Fibroblast of upper back skin (primary cell): ENCODE measurements around the gene SLC1A1.

Experiments used
- DNase-seq: peaks from one replicate; pipeline ENCODE4 v3.0.0-alpha.2; 2013

Gene SLC1A1

GRCh38 chr9:4622016-4622415 lies 131.7 kb downstream of the SLC1A1 start:
- DNase-seq: no peak

GRCh38 chr9:4630836-4631235 lies 140.6 kb downstream of the SLC1A1 start:
- peak; percentile 55 for DNase-seq
